HCT116 (cell line): ENCODE measurements around the gene CLEC16A. TPM values are rescaled to one million over a fixed set of nuclear protein-coding genes. Genes with fewer than 3 reads are reported as not detected.
A peak's percentile ranks its signal among the peaks of the same experiment; 100 is the strongest.

ENCODE experiments used
- ATAC-seq: fragments of 200-7000 bp; cut with Tn5 transposase; 2 replicates; pipeline ENCODE4 v1.9.1; 2020; ENCODE audit warnings: mild to moderate bottlenecking, moderate library complexity
- BruUV-seq: library from RNA; stranded (reverse); fragments of 400-500 nt; replicated peaks from 2 replicates; lab custom pipeline; 2021; lab: Mats Ljungman, UMichigan
- CTCF ChIA-PET: fragments of 300-600 bp; sonication (Branson Sonifier 250); formaldehyde crosslinking; loops from one replicate; lab custom pipeline; 2021; ENCODE audit warnings: antibody characterized with exemption; lab: Charles Lee
- POLR2A ChIA-PET: fragments of 300-600, 350-600 bp; sonication (Branson Sonifier 250); formaldehyde crosslinking; loops from one replicate; lab custom pipeline; 2021; ENCODE audit warnings: antibody characterized with exemption; lab: Charles Lee
- RAD21 ChIA-PET, 2 experiments: fragments of 300-600 bp; sonication (Branson Sonifier 250); formaldehyde crosslinking; loops; one replicate each; lab custom pipeline; 2023; ENCODE audit warnings: low total read pairs in 2 of 2; ENCODE audit not compliant: uncharacterized antibody in 2 of 2, unreplicated experiment in 2 of 2, low non-redundant PET in 1 of 2; lab: Charles Lee
- DNase-seq: peaks from one replicate; pipeline ENCODE4 v3.0.0-alpha.2; 2010; ENCODE audit warnings: low read depth, low spot score
- H2AFZ ChIP-seq: fragments of 200-600 bp; shearing (Covaris generic), sonication (generic); 2 replicates; pipeline ENCODE4 v1.6.1; 2017; ENCODE audit warnings: low read depth, mixed run types, mixed read lengths, antibody characterized with exemption, low read length; ENCODE audit not compliant: poor library complexity, severe bottlenecking
- H3K27ac ChIP-seq: 2 replicates; pipeline ENCODE4 v1.5.1; 2012; ENCODE audit warnings: low read depth, low read length
- H3K27me3 ChIP-seq: fragments of 200-600 bp; sonication (generic); 2 replicates; pipeline ENCODE4 v1.6.1; 2016; ENCODE audit warnings: mixed run types, low read length, mixed read lengths; ENCODE audit not compliant: insufficient read depth
- H3K36me3 ChIP-seq, 2 experiments: fragments of 200-500 bp in 1 of 2; fragments of 200-600 bp in 1 of 2; sonication (Bioruptor generic) in 1 of 2; sonication (generic) in 1 of 2; 2 replicates each; pipeline versions ENCODE4 v1.5.1 to v1.6.1; 2014 to 2016; ENCODE audit warnings: low read length in 2 of 2, inconsistent platforms in 1 of 2, mixed read lengths in 1 of 2, mixed run types in 1 of 2; ENCODE audit not compliant: insufficient read depth in 2 of 2, control insufficient read depth in 1 of 2
- H3K4me1 ChIP-seq, 2 experiments: fragments of 200-600 bp in 1 of 2; sonication (generic) in 1 of 2; 2 replicates each; pipeline versions ENCODE4 v1.5.1 to v1.6.1; 2012 to 2017; ENCODE audit warnings: low read length in 2 of 2, inconsistent platforms in 1 of 2, mild to moderate bottlenecking in 1 of 2, mixed read lengths in 1 of 2, mixed run types in 1 of 2, moderate library complexity in 1 of 2; ENCODE audit not compliant: insufficient read depth in 2 of 2, control insufficient read depth in 1 of 2
- H3K4me2 ChIP-seq: fragments of 200-600 bp; sonication (generic); 2 replicates; pipeline ENCODE4 v1.6.1; 2017; ENCODE audit warnings: mixed run types, low read length, mixed read lengths
- H3K4me3 ChIP-seq, 2 experiments: fragments of 200-600 bp in 1 of 2; sonication (generic) in 1 of 2; replicated peaks in 1 of 2; 2 replicates each; pipeline ENCODE4 v1.5.1; 2011 to 2016; ENCODE audit warnings: low read length in 2 of 2, control low read depth in 1 of 2, low read depth in 1 of 2, mild to moderate bottlenecking in 1 of 2, mixed read lengths in 1 of 2, mixed run types in 1 of 2
- H3K79me2 ChIP-seq: fragments of 200-600 bp; sonication (generic); 2 replicates; pipeline ENCODE4 v1.6.1; 2017; ENCODE audit warnings: mild to moderate bottlenecking, mixed run types, low read length, moderate library complexity, mixed read lengths; ENCODE audit not compliant: insufficient read depth
- H3K9ac ChIP-seq: fragments of 200-600 bp; sonication (generic); 2 replicates; pipeline ENCODE4 v1.6.1; 2016; ENCODE audit warnings: low read length, mixed read lengths
- H3K9me2 ChIP-seq: fragments of 200-600 bp; sonication (generic), shearing (Covaris generic); 2 replicates; pipeline ENCODE4 v1.6.1; 2017; ENCODE audit warnings: mixed run types, mild to moderate bottlenecking, moderate library complexity; ENCODE audit not compliant: insufficient read depth
- H3K9me3 ChIP-seq, 2 experiments: fragments of 200-500 bp in 1 of 2; fragments of 200-600 bp in 1 of 2; sonication (Bioruptor generic) in 1 of 2; sonication (generic) in 1 of 2; 2 replicates each; pipeline ENCODE4 v1.6.1; 2014 to 2017; ENCODE audit warnings: low read length in 2 of 2, mixed read lengths in 2 of 2, inconsistent platforms in 1 of 2, low read depth in 1 of 2, mild to moderate bottlenecking in 1 of 2, mixed run types in 1 of 2, moderate library complexity in 1 of 2; ENCODE audit not compliant: control insufficient read depth in 1 of 2, insufficient read depth in 1 of 2
- H4K20me1 ChIP-seq: fragments of 200-600 bp; sonication (generic), shearing (Covaris generic); 2 replicates; pipeline ENCODE4 v1.6.1; 2017; ENCODE audit warnings: mixed run types, mild to moderate bottlenecking, moderate library complexity; ENCODE audit not compliant: insufficient read depth
- ATF3 ChIP-seq: IDR thresholded peaks from 2 replicates; pipeline ENCODE4 v1.6.1; 2012
- CTCF ChIP-seq, 3 experiments: fragments of 200-600 bp in 1 of 3; sonication (generic) in 1 of 3; IDR thresholded peaks in 2 of 3; conservative IDR thresholded peaks in 1 of 3; 2 replicates each; pipeline ENCODE4 v1.5.1; 2012 to 2017; ENCODE audit warnings: low read depth in 2 of 3, low read length in 2 of 3, antibody characterized with exemption in 1 of 3, borderline replicate concordance in 1 of 3, control low read depth in 1 of 3, mild to moderate bottlenecking in 1 of 3, mixed read lengths in 1 of 3, mixed run types in 1 of 3, moderate library complexity in 1 of 3; ENCODE audit not compliant: insufficient read depth in 1 of 3
- EGR1 ChIP-seq: IDR thresholded peaks from 2 replicates; pipeline ENCODE4 v1.6.1; 2012; ENCODE audit warnings: low read depth
- JUND ChIP-seq: IDR thresholded peaks from 2 replicates; pipeline ENCODE4 v1.6.1; 2012
- MAX ChIP-seq: IDR thresholded peaks from 2 replicates; pipeline ENCODE4 v1.6.1; 2012
- RAD21 ChIP-seq: IDR thresholded peaks from 2 replicates; pipeline ENCODE4 v1.6.1; 2012; ENCODE audit warnings: low read depth, mild to moderate bottlenecking
- REST ChIP-seq: IDR thresholded peaks from 2 replicates; pipeline ENCODE4 v1.6.1; 2012; ENCODE audit warnings: low read depth
- ZFX ChIP-seq: fragments of 450-650 bp; IDR thresholded peaks from 2 replicates; pipeline ENCODE4 v1.6.1; 2017
- intact Hi-C: fragments of 100-400 bp; cut with micrococcal nuclease; formaldehyde crosslinking; loops from 2 replicates; pipeline ENCODE4 v1.10.0; 2022
- total RNA-seq: library from RNA; stranded (reverse); gene quantifications from one replicate; pipeline ENCODE4 v1.2.1, GENCODE V29; 2021; ENCODE audit not compliant: unreplicated experiment

The CLEC16A gene
- total RNA-seq, 1 experiment from 2014 or later = 18.0 TPM

- peak; percentile 71 for TF ChIP-seq MAX
Observed at GRCh38 chr16:11084484-11084875, 140.1 kb downstream of the CLEC16A start (continued).

GRCh38 chr16:11084876-11085485, 140.6 kb downstream of the CLEC16A start:
- no peaks in the 10 kb centered on the region for H3K79me2 ChIP-seq
- ChIA-PET CTCF (no interaction called here), RAD21 (no interaction called here), POLR2A (no interaction called here)
- H3K9ac ChIP-seq = peak overlapping the region; percentile 14; the same call in 1 of the 2 replicates
- H3K9me3 ChIP-seq = no peaks in the 10 kb centered on the region
- intact Hi-C loops = no loop called here
- no peaks in the 10 kb centered on the region for H3K36me3 ChIP-seq
- H3K4me3 ChIP-seq = peak overlapping the region in 1 of 2 experiments; percentile 7; a peak in 1 of 4 replicates
- DNase-seq (no peak), ATAC-seq (peak; percentile 37)
- TF ChIP-seq ATF3 (no peak), REST (no peak), JUND (no peak), RAD21 (no peak), ZFX (0 out of 2 replicates have a peak, but pooled peaks have one; percentile 1), EGR1 (no peak), MAX (no peak), CTCF (IDR thresholded peaks at IDR 0.05 in 2 of 3, conservative IDR thresholded peaks at IDR 0.05 in 1 of 3; ENCODE audit: borderline replicate concordance in 1 of 3, insufficient read depth in 1 of 3, low read depth in 2 of 3, low read length in 2 of 3) (no peak)
- no peaks in the 10 kb centered on the region for H3K9me2 ChIP-seq
- no peaks in the 10 kb centered on the region for H3K27me3 ChIP-seq
- H3K4me1 ChIP-seq = peaks cover 64 to 72% of the 10 kb centered on the region in 2 experiments
- H2AFZ ChIP-seq = no peak overlapping the region
- peak overlapping the region; percentile 58 for H3K27ac ChIP-seq
- no peaks in the 10 kb centered on the region for H4K20me1 ChIP-seq
- peak overlapping the region; percentile 74 for H3K4me2 ChIP-seq
- no TSS peak for BruUV-seq
